Stimulated activated CD8-positive, alpha-beta memory T cell treated with anti-CD3 and anti-CD28 coated beads, Interleukin-15, amount 100 ng/mL, for 4 hours (primary cell): Measurements from ENCODE around the gene NAPG.
A peak's percentile ranks its signal among the peaks of the same experiment; 100 is the strongest.
"Not testable (repeated sequence)": the region's sequence is repeated elsewhere in the genome, so short reads cannot be mapped to it uniquely, and the experiment has no call there.

Source experiments
- DNase-seq, 2 donors: peaks; one replicate each; pipeline ENCODE4 v3.0.0-alpha.2; 2020; ENCODE audit warnings: low read depth in 2 of 2

NAPG gene

GRCh38 chr18:10525697-10526560 is at the start of gene NAPG:
TSS of gene NAPG (plus strand) at chr18:10526027. CDS start at chr18:10526103, 76 bp downstream.
- peak; percentile 80 to 87 for DNase-seq

- no peak for DNase-seq
Observed at GRCh38 chr18:10476338-10476791, 49.5 kb upstream of the NAPG start.

GRCh38 chr18:10477121-10477862 is 48.5 kb upstream of the NAPG start:
- no peak for DNase-seq

GRCh38 chr18:10477863-10478260 is 48.0 kb upstream of the NAPG start:
- DNase-seq: no peak

GRCh38 chr18:10481831-10482230 is 44.0 kb upstream of the NAPG start:
- no peak for DNase-seq

GRCh38 chr18:10482363-10482984 is 43.4 kb upstream of the NAPG start:
- DNase-seq: no peak

GRCh38 chr18:10482985-10483949 is 42.6 kb upstream of the NAPG start:
- no peak for DNase-seq

GRCh38 chr18:10485475-10485874 is 40.4 kb upstream of the NAPG start:
- DNase-seq: no peak

GRCh38 chr18:10486362-10486761 is 39.5 kb upstream of the NAPG start:
- no peak for DNase-seq

GRCh38 chr18:10487154-10487553 is 38.7 kb upstream of the NAPG start:
- no peak for DNase-seq

GRCh38 chr18:10488017-10488416 is 37.8 kb upstream of the NAPG start:
- no peak for DNase-seq

GRCh38 chr18:10490401-10491165 is 35.2 kb upstream of the NAPG start:
- peak; percentile 10 to 19 for DNase-seq

- no peak for DNase-seq
Observed at GRCh38 chr18:10495936-10496335, 29.9 kb upstream of the NAPG start.

- no peak for DNase-seq
Observed at GRCh38 chr18:10497206-10497749, 28.5 kb upstream of the NAPG start.

- DNase-seq: no peak
Observed at GRCh38 chr18:10499230-10499629, 26.6 kb upstream of the NAPG start.

- DNase-seq: no peak
Observed at GRCh38 chr18:10500038-10500437, 25.8 kb upstream of the NAPG start.

- no peak for DNase-seq
Observed at GRCh38 chr18:10504723-10505122, 21.1 kb upstream of the NAPG start.

GRCh38 chr18:10505892-10506291 is 19.9 kb upstream of the NAPG start:
- DNase-seq: not testable (repeated sequence)

- DNase-seq: no peak
Observed at GRCh38 chr18:10508591-10508990, 17.2 kb upstream of the NAPG start.

GRCh38 chr18:10511236-10511635 is 14.6 kb upstream of the NAPG start:
- DNase-seq: no peak
